HepG2 (cell line): Measurements from ENCODE around the gene GPR137. TPM values are rescaled to one million over a fixed set of nuclear protein-coding genes. Genes with fewer than 3 reads are reported as not detected.

Experiments used
- ETV5 ChIP-seq: IDR thresholded peaks from 2 replicates; pipeline ENCODE4 v1.6.1; 2018; ENCODE audit warnings: missing biosample characterization, missing genetic modification reagents, inconsistent platforms, borderline replicate concordance
- HMGXB4 ChIP-seq, 2 experiments: sonication (generic) in 1 of 2; formaldehyde crosslinking in 1 of 2; IDR thresholded peaks; 2 replicates each; pipeline versions ENCODE4 v1.4.0 to v1.6.1; 2018 to 2020; ENCODE audit warnings: missing genetic modification reagents in 2 of 2, borderline replicate concordance in 1 of 2, low read depth in 1 of 2, mild to moderate bottlenecking in 1 of 2, missing biosample characterization in 1 of 2
- MTF2 ChIP-seq: sonication (generic); formaldehyde crosslinking; IDR thresholded peaks from 2 replicates; pipeline ENCODE4 v1.5.0; 2020; ENCODE audit warnings: missing genetic modification reagents, borderline replicate concordance
- NR2F1 ChIP-seq, 2 experiments: fragments of 450-650 bp in 1 of 2; formaldehyde crosslinking in 1 of 2; IDR thresholded peaks; 2 replicates each; pipeline versions ENCODE4 v1.5.0 to v1.6.1; 2016 to 2020; ENCODE audit warnings: mild to moderate bottlenecking in 1 of 2, missing compliant biosample characterization in 1 of 2, missing genetic modification reagents in 1 of 2, moderate library complexity in 1 of 2
- ONECUT2 ChIP-seq: sonication (generic); formaldehyde crosslinking; IDR thresholded peaks from 2 replicates; pipeline ENCODE4 v1.4.0; 2020; ENCODE audit warnings: missing genetic modification reagents
- PCBP2 ChIP-seq: fragments of 200-400 bp; formaldehyde crosslinking; optimal IDR thresholded peaks from 2 replicates; pipeline ENCODE3; 2018; ENCODE audit warnings: low read length, low read depth; ENCODE audit not compliant: poor library complexity, severe bottlenecking
- PHF5A ChIP-seq: IDR thresholded peaks from one replicate; pipeline ENCODE4 v1.6.1; 2018; ENCODE audit warnings: low read depth, missing genetic modification reagents; ENCODE audit not compliant: unreplicated experiment
- SP5 ChIP-seq: IDR thresholded peaks from 2 replicates; pipeline ENCODE4 v1.6.1; 2016; ENCODE audit warnings: low read depth, borderline replicate concordance
- TARDBP ChIP-seq: sonication (generic); formaldehyde crosslinking; IDR thresholded peaks from 2 replicates; pipeline ENCODE4 v1.8.0; 2022; ENCODE audit warnings: mild to moderate bottlenecking, missing genetic modification reagents
- TEAD3 ChIP-seq: optimal IDR thresholded peaks from 2 replicates; pipeline ENCODE3; 2016; ENCODE audit warnings: borderline replicate concordance
- YEATS4 ChIP-seq: sonication (generic); formaldehyde crosslinking; IDR thresholded peaks from 2 replicates; pipeline ENCODE4 v1.4.0; 2020; ENCODE audit warnings: missing genetic modification reagents, borderline replicate concordance
- ZBTB1 ChIP-seq: sonication (generic); formaldehyde crosslinking; IDR thresholded peaks from 2 replicates; pipeline ENCODE4 v1.4.0; 2020; ENCODE audit warnings: missing genetic modification reagents, borderline replicate concordance
- ZBTB37 ChIP-seq: sonication (generic); formaldehyde crosslinking; IDR thresholded peaks from 2 replicates; pipeline ENCODE4 v1.4.0; 2020; ENCODE audit warnings: mild to moderate bottlenecking, missing genetic modification reagents
- ZFAT ChIP-seq: sonication (generic); formaldehyde crosslinking; conservative IDR thresholded peaks from 2 replicates; pipeline ENCODE4 v1.8.1; 2023; ENCODE audit warnings: missing genetic modification reagents, inconsistent platforms
- ZFP37 ChIP-seq: sonication (generic); formaldehyde crosslinking; IDR thresholded peaks from 2 replicates; pipeline ENCODE4 v1.4.0; 2020; ENCODE audit warnings: missing genetic modification reagents, borderline replicate concordance
- ZNF281 ChIP-seq: sonication (generic); formaldehyde crosslinking; IDR thresholded peaks from 2 replicates; pipeline ENCODE4 v1.4.0; 2020; ENCODE audit warnings: missing genetic modification reagents, borderline replicate concordance
- ZNF343 ChIP-seq: sonication (generic); formaldehyde crosslinking; IDR thresholded peaks from 2 replicates; pipeline ENCODE4 v1.4.0; 2020; ENCODE audit warnings: mild to moderate bottlenecking, missing genetic modification reagents
- ZNF496 ChIP-seq: sonication (generic); formaldehyde crosslinking; IDR thresholded peaks from 2 replicates; pipeline ENCODE4 v1.8.1; 2023; ENCODE audit warnings: mild to moderate bottlenecking, moderate library complexity, missing genetic modification reagents; ENCODE audit not compliant: insufficient replicate concordance
- ZNF644 ChIP-seq: IDR thresholded peaks from 2 replicates; pipeline ENCODE4 v1.6.1; 2016; ENCODE audit warnings: low read depth
- ZNF83 ChIP-seq: sonication (generic); formaldehyde crosslinking; IDR thresholded peaks from 2 replicates; pipeline ENCODE4 v1.4.0; 2020; ENCODE audit warnings: missing genetic modification reagents, mild to moderate bottlenecking, borderline replicate concordance
- ZSCAN9 ChIP-seq: IDR thresholded peaks from 2 replicates; pipeline ENCODE4 v1.6.1; 2016; ENCODE audit warnings: borderline replicate concordance
- polyA plus RNA-seq, 8 experiments: library from polyadenylated mRNA; depleted of rRNA in 3 of 8; stranded (reverse) in 7 of 8; unstranded in 1 of 8; fragments of >200 nt; fragmentation: Illumina TruSeq in 4 of 8; extraction: Trizol in 4 of 8; gene quantifications; 2 replicates each; pipeline versions ENCODE4 v1.2.1 to v1.2.3, GENCODE V29; 2011 to 2016; ENCODE audit warnings: low read depth in 4 of 8, missing spikeins in 1 of 8, mixed read lengths in 1 of 8; ENCODE audit not compliant: insufficient read depth in 1 of 8
- total RNA-seq, 5 experiments: library from RNA; depleted of rRNA; stranded (reverse); fragments of >200 nt; fragmentation: Illumina TruSeq; extraction: Trizol; gene quantifications; 2 replicates each; pipeline ENCODE4 v1.2.3, GENCODE V29; 2016; ENCODE audit warnings: low read depth in 1 of 5
- TF ChIP-seq, protein P1 (sequence below): sonication (generic); formaldehyde crosslinking; IDR thresholded peaks from 2 replicates; pipeline ENCODE4 v1.5.0; 2020; ENCODE audit warnings: missing genetic modification reagents
- TF ChIP-seq, protein P2 (sequence below): IDR thresholded peaks from 2 replicates; pipeline ENCODE4 v1.6.1; 2016; ENCODE audit warnings: missing genetic modification reagents, missing compliant biosample characterization

GPR137 gene
- total and polyA plus RNA-seq, 2 of the 13 experiments (the other 11 are each of a cell fraction or from before 2014, with no cell fraction given), result 8.5 to 13.2 TPM

- TF ChIP-seq ZNF281 (no peak), HMGXB4 (CRISPR knock-in tag; IDR thresholded peaks at IDR 0.05; ENCODE audit: borderline replicate concordance in 1 of 2, low read depth in 1 of 2) (peak; percentile 23 to 41; a peak in 1 of 4 replicates), ZFAT (CRISPR knock-in tag) (no peak), MTF2 (CRISPR knock-in tag) (no peak), ZBTB1 (no peak), ZFP37 (no peak), PHF5A (no peak), ZNF83 (no peak), ZNF496 (CRISPR knock-in tag) (no peak), ZSCAN9 (peak; percentile 18), ZBTB37 (no peak), ZNF644 (no peak), TARDBP (CRISPR knock-in tag) (peak; percentile 71; the same call in 1 of the 2 replicates), ZNF343 (CRISPR knock-in tag) (no peak), NR2F1 (CRISPR knock-in tag; IDR thresholded peaks at IDR 0.05) (no peak), TEAD3 (no peak), ONECUT2 (CRISPR knock-in tag) (no peak), SP5 (peak; percentile 95), YEATS4 (CRISPR knock-in tag) (peak; percentile 35; the same call in 1 of the 2 replicates), PCBP2 (no peak), ETV5 (CRISPR knock-in tag) (peak; percentile 62; the same call in 1 of the 2 replicates)
- TF ChIP-seq, protein P1, sequence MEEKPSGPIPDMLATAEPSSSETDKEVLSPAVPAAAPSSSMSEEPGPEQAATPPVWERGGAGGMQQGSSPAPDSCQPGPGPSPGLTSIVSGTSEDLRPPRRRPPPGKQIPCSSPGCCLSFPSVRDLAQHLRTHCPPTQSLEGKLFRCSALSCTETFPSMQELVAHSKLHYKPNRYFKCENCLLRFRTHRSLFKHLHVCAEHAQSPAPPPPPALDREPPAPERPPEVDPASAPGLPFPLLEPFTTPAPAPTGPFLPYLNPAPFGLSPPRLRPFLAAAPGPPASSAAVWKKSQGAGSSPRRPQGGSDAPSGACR (CRISPR knock-in tag), result no peak
- TF ChIP-seq, protein P2, sequence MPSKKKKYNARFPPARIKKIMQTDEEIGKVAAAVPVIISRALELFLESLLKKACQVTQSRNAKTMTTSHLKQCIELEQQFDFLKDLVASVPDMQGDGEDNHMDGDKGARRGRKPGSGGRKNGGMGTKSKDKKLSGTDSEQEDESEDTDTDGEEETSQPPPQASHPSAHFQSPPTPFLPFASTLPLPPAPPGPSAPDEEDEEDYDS (CRISPR knock-in tag), result peak; percentile 34; the same call in 1 of the 2 replicates
These were observed 48.1 kb upstream of the GPR137 start (continued) for GRCh38 chr11:64237484-64237951.
